MCF 10A (cell line): ENCODE measurements around the gene CCL8. TPM values are rescaled to one million over a fixed set of nuclear protein-coding genes. Genes with fewer than 3 reads are reported as not detected.

Source experiments
- BruUV-seq: library from RNA; stranded (reverse); fragments of 400-500 nt; replicated peaks from 2 replicates; lab custom pipeline; 2021; lab: Mats Ljungman, UMichigan
- CTCF ChIA-PET: fragments of 300-600 bp; sonication (Branson Sonifier 250); formaldehyde crosslinking; extraction: SDS; loops from one replicate; lab custom pipeline; 2021; ENCODE audit warnings: antibody characterized with exemption, inconsistent platforms; lab: Yijun Ruan, JAX
- POLR2A ChIA-PET: fragments of 300-600, 350-650 bp; sonication (Branson Sonifier 250); formaldehyde crosslinking; extraction: SDS; loops from one replicate; lab custom pipeline; 2020; ENCODE audit warnings: antibody characterized with exemption, inconsistent platforms; lab: Yijun Ruan, JAX
- DNase-seq: peaks from one replicate; pipeline ENCODE4 v3.0.0-alpha.2; 2018; ENCODE audit not compliant: unreplicated experiment
- H3K27ac Mint-ChIP-seq: one replicate; pipeline ENCODE4 v1.8.0; 2022; ENCODE audit warnings: mild to moderate bottlenecking, low read depth, mixed read lengths; ENCODE audit not compliant: unreplicated experiment
- H3K27me3 Mint-ChIP-seq: one replicate; pipeline ENCODE4 v1.8.0; 2022; ENCODE audit warnings: mixed read lengths; ENCODE audit not compliant: insufficient read depth, unreplicated experiment
- H3K36me3 Mint-ChIP-seq: one replicate; pipeline ENCODE4 v1.8.0; 2022; ENCODE audit warnings: mild to moderate bottlenecking, moderate library complexity, mixed read lengths; ENCODE audit not compliant: insufficient read depth, unreplicated experiment
- H3K4me1 Mint-ChIP-seq: one replicate; pipeline ENCODE4 v1.8.0; 2022; ENCODE audit warnings: mixed read lengths; ENCODE audit not compliant: insufficient read depth, unreplicated experiment
- H3K4me3 Mint-ChIP-seq: one replicate; pipeline ENCODE4 v1.8.0; 2022; ENCODE audit warnings: mild to moderate bottlenecking, moderate library complexity, mixed read lengths; ENCODE audit not compliant: unreplicated experiment
- H3K9me3 Mint-ChIP-seq: one replicate; pipeline ENCODE4 v1.8.0; 2022; ENCODE audit warnings: mixed read lengths; ENCODE audit not compliant: unreplicated experiment
- CTCF ChIP-seq: fragments of 200-600 bp; IDR thresholded peaks from one replicate; pipeline ENCODE4 v1.8.0; 2022; ENCODE audit warnings: antibody characterized with exemption, mild to moderate bottlenecking; ENCODE audit not compliant: unreplicated experiment
- intact Hi-C: fragments of 100-400 bp; cut with micrococcal nuclease; formaldehyde crosslinking; loops from 2 replicates; pipeline ENCODE4 v1.14.1; 2022
- total RNA-seq: library from RNA; stranded (reverse); gene quantifications from 2 replicates; pipeline ENCODE4 v1.2.3, GENCODE V29; 2022

The CCL8 gene
- total RNA-seq, 1 experiment from 2014 or later: not detected

GRCh38 chr17:34339138-34339770, 20.0 kb downstream of the CCL8 start:
- Mint-ChIP-seq H3K27ac (no peak overlapping the region), H3K4me3 (no peak overlapping the region), H3K9me3 (peaks cover 11% of the 10 kb centered on the region), H3K36me3 (no peaks in the 10 kb centered on the region), H3K4me1 (no peaks in the 10 kb centered on the region), H3K27me3 (peaks cover 19% of the 10 kb centered on the region)
- intact Hi-C loops: no loop called here
- BruUV-seq: no TSS peak
- ChIA-PET CTCF (interaction anchor here (0.6 to 1.5 kb wide), 4 partner anchors 22 to 779 kb away, joined by 3 to 11 read pairs (median 4); no protein-coding TSS in a partner anchor), POLR2A (no interaction called here)
- no peak for TF ChIP-seq CTCF
- DNase-seq: no peak

- ChIA-PET POLR2A (no interaction called here), CTCF (interaction anchor here (0.6 to 1.4 kb wide), 3 partner anchors 9 to 20 kb away, joined by 3 to 4 read pairs (median 4); no protein-coding TSS in a partner anchor)
- intact Hi-C loops: no loop called here
- H3K4me1 Mint-ChIP-seq: no peaks in the 10 kb centered on the region
- no TSS peak for BruUV-seq
- H3K4me3 Mint-ChIP-seq: no peak overlapping the region
- H3K27me3 Mint-ChIP-seq: peaks cover 19% of the 10 kb centered on the region
- no peak overlapping the region for H3K27ac Mint-ChIP-seq
- H3K36me3 Mint-ChIP-seq: no peaks in the 10 kb centered on the region
- DNase-seq: no peak
- no peak for TF ChIP-seq CTCF
- H3K9me3 Mint-ChIP-seq: peaks cover 11% of the 10 kb centered on the region
These were observed 22.7 kb downstream of the CCL8 start for GRCh38 chr17:34341916-34342315.

- Mint-ChIP-seq H3K27me3 (no peaks in the 10 kb centered on the region), H3K4me1 (no peaks in the 10 kb centered on the region), H3K36me3 (no peaks in the 10 kb centered on the region), H3K9me3 (no peaks in the 10 kb centered on the region), H3K27ac (no peak overlapping the region), H3K4me3 (no peak overlapping the region)
- intact Hi-C loops: no loop called here
- no TSS peak for BruUV-seq
- TF ChIP-seq CTCF: no peak
- ChIA-PET POLR2A (no interaction called here), CTCF (no interaction called here)
- no peak for DNase-seq
These were observed 27.8 kb downstream of the CCL8 start for GRCh38 chr17:34347063-34347462.

- Mint-ChIP-seq H3K4me3 (no peak overlapping the region), H3K27ac (no peak overlapping the region), H3K9me3 (peaks cover 7% of the 10 kb centered on the region), H3K4me1 (no peaks in the 10 kb centered on the region), H3K36me3 (no peaks in the 10 kb centered on the region), H3K27me3 (no peaks in the 10 kb centered on the region)
- intact Hi-C loops: no loop called here
- POLR2A ChIA-PET: no interaction called here
- BruUV-seq: no TSS peak
- CTCF ChIA-PET: interaction anchor here (1.5 kb wide), 1 partner anchor 12 kb away, joined by 11 read pairs; no protein-coding TSS in a partner anchor
- DNase-seq: no peak
- TF ChIP-seq CTCF: no peak
These were observed 30.5 kb downstream of the CCL8 start for GRCh38 chr17:34349751-34350150.
